Stimulated activated CD8-positive, alpha-beta memory T cell treated with anti-CD3 and anti-CD28 coated beads, Interleukin-2, amount 100 ng/mL, for 48 hours (primary cell): ENCODE measurements around the gene USP12.

Experiments
- DNase-seq, 2 donors: peaks; one replicate each; pipeline ENCODE4 v3.0.0-alpha.2; 2020; ENCODE audit warnings: low read depth in 2 of 2

Gene USP12

GRCh38 chr13:27183561-27184147, 12.0 kb upstream of the USP12 start:
- no peak for DNase-seq

DNA sequence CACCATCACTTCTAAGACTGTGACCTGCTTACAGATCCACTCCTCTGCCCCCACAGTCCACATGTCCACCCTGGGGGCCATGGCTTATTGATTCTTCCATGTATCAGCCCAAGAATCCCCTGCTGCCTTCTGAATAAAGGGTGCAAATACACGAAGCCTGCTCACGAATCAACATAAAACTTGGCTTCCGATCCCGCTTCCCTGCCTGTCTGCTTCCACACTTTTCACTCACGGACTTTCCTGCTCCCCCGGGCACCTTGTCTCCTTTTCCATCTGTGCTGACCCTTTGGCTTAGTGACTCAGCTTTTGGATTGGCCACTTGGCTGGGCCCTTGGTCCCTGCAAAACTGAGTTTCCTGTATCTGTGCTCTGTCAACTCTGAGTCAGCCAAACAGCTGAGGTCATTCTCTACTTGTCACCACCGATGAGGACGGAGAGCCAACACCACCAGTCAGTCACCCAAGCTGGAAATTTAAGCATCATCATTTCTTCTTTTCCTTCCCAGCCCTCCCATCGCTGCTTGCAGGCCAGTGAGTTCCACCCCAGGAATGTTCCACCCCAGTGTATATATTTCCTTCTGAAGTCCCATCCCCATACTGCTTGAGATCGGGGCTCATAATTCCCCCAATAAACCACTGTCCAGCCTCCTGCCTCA, 11.4 kb upstream of the USP12 start:
- DNase-seq: no peak

DNA sequence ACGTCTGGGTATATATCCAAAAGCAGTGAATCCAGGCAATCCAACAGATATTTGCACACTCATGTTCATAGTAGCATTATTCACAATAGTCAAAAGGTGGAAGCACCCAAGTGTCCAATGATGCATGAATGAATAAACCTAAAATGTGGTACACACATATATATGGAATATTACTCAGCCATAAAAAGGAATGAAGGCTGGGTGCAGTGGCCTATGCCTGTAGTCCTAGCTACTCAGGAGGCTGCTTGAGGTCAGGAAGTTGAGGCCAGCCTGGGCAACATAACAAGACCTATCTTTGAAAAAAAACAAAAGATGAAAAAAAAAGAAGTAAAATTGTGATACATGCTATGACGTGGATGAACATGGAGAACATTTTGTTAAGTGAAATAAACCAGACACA, 10.4 kb upstream of the USP12 start:
- DNase-seq: no peak

- DNase-seq: no peak
These were observed 6.2 kb upstream of the USP12 start for GRCh38 chr13:27177852-27178251.

- DNase-seq: no peak
These were observed 5.1 kb upstream of the USP12 start for GRCh38 chr13:27176470-27177410.

- no peak for DNase-seq
These were observed 3.3 kb upstream of the USP12 start for GRCh38 chr13:27174766-27175455.

DNA sequence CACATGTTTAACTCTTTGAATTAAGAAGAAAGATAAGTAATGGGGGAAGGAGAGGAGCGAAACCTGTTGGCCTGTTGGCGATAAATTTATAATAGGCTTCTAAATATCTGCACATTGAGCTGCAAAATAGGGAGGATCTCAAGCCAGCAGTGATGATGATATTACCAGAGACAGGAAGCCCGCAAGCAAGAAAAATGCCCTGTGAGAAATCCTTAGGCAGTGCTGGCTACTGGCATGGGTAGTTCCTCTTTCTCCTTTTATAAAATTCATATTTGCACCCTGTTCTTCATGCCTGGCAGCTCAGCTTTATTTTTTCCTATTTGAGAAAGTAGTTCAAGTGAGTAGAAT, 858 bp upstream of the USP12 start:
- DNase-seq: no peak

DNA sequence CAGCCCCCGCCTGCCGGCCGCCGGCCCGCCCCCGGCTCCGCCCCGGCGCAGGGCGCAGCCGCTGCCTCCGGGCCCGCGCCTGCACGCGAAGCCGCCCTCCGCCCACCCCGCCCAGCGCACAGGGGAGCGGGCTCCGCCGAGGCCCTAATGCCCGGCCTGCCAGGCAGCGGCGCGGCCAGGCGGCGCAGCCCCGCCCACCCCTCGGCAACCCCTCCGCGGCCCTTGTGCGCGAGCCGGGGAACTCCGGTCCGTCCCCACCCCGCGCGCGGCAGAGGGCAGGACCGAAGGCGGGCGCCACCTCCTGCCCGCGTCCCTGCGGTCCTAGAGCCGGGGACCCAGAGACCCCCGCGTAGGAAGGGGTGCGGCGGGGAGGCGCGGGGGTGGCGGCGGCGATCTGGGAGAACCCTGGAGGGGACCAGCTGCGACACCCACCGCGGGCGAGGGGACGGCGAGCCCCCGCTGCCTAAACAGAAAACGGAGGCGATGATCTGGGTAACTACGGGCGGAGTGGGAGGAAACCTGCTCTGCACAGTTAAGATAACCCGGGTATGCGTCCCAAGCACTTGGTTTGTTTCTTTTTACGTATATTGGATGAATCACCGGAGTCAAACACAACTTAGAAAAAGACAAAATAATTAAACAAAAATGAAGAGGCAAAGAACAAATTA, 350 bp upstream of the USP12 start:
- peak; percentile 85 to 89 for DNase-seq

DNA sequence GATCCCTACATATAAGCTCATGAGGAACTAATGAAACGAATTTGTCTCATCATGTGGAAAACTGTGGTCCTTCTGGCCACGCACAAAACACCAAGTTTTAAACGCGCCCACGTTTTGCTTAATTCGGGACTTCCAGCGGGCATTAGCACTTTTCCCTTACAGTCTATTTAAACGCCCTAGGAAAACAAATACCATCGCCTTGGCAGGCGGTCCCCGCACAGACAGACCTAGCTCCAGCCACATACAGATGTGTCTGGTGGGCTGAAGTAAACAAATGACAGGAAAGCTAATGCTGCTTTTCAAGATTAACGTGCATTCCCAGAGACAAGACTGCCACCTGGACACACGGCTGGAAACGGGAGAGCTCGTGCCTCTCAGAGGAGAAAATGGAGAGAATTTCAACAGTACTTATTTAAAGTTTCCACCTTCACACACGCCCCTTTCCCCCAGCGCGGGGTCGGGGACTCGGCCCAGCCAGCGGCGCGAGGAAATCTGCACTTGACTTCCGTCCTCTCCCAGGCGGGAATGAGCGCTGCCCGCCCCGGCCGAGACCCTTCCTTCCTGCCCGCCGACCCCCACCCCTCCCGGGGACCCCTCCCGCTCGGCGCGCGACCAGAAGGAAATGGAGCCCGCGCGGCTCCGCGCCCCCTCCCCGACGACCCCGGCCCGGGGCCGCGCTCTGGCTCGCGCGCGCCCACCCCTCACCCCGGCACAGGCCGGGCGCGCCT, 931 bp downstream of the USP12 start:
- DNase-seq: peak in 1 of 2 donors; percentile 30

DNA sequence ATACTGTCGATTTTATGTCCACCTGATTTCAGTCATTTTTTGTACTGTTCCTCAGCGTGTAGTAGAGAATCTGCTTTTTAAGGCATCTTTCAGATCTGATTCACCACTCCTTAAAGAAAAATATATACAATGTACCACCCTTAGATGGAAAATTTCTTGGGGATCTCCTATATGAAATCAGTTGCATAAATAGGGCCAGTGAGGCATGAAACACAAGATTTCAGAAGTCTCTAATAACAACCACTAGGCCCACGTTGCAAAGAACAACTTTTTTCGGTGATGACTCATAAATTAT, 1.4 kb downstream of the USP12 start:
- DNase-seq: no peak

DNA sequence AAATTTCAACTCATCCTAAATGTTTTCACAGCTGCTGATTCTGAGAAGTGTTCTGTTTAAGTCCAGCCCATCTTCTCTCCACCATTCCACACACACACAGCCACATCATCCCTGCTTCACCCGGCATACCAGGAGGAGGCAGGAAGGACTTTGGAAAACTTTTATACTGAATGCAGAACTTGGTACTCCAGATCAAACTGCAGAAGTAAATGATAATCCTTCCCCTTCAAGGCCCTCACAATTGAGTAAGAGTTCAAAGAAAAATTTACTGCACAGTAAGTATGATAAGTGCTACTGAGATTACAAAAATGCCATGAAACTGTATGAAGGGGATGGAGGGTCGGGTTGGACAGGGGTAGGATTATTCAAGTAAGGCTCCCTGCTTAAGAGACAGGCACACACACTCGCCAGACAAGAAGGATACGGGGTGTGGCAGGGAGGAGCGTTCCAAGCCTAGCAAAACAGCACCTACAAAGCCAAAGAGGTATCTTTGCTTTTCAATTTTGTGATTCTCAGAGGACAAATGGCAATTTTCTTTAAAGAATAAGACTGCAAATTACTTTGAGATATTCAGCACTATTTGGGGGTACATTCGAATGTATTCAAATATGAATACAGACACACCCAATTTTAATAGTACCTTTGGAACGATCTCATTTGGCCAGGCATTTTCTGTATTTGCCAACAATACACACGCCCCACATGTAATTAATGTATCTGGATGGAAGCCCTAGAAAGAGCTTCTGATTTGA, 2.5 kb downstream of the USP12 start:
- DNase-seq: no peak

DNA sequence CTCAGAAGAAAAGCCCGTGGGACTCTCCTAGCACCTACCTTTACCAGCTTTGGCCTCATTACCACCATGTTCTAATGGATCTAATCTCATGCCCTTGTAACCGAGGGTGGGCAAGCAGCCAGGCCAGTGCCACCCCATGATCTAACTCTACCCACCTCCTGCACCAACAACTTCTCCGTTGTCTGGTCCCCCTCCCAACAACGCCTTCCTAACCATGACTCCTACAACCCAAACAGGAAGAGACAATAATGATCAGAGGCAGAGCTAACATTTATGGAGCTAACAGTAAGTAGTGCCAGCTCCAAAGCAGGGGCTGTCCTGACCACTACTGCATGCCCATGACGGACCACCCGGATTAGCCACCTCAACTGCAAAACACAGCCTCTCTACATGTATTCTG, 3.5 kb downstream of the USP12 start:
- DNase-seq: no peak

DNA sequence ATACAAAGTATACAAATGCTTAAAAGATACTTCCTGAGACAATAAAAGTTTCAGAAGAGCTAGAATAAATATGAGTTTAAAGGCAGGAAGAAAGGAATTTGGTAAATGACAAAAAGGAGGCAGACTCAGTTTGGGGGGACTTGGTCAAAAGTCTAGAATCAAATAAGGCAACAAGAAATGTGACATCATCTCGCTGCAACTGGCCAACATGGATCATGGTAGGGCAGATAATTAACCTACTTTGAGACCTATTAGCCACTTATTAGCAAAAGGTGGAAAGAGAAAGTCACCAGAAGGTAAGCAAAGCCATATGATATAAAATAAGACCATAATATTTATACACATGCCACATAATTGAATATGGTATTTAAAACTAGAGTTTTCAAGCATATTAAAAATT, 5.3 kb downstream of the USP12 start:
- no peak for DNase-seq

DNA sequence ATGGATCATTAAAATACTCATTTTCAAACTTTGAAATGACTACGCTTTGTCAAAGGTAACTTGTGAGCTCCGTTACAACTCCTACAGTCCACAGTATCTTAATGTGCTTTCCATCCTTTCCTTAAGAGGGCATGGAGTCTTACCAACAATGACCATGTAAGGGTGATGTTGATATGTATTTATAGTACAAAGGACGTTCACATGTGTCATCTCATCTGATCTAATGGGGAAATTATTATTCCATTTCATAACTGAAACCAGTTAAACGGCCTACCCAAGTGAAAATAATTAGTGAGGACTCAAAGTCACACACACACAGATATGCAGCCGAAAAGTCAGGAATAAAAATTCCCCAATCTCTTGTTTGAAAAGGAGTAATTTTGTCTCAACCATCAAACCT, 9.6 kb downstream of the USP12 start:
- no peak for DNase-seq

DNA sequence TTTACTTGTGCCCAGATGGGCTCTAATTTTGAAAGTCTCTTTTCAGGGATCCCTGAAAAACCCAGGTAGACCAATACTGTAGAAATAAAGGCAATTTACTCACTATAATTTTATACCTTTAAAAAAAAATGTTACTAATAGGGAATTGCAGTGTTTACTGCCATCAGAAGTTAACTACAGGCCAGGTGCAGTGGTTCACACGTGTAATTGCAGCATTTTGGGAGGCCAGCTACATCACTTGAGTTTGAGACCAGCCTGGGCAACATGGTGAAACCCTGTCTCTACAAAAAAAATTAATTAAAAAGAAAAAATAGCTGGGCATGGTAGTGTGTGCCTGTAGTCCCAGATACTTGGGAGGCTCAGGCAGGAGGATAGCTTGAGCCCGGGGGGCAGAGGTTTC, 10.2 kb downstream of the USP12 start:
- DNase-seq: no peak

- DNase-seq: no peak
These were observed 10.8 kb downstream of the USP12 start for GRCh38 chr13:27160657-27161295.

GRCh38 chr13:27159806-27160563, 11.6 kb downstream of the USP12 start:
- no peak for DNase-seq

- no peak for DNase-seq
These were observed 13.3 kb downstream of the USP12 start for GRCh38 chr13:27158335-27158734.
